Measurements from ENCODE around the gene CREBBP. TPM values are rescaled to one million over a fixed set of nuclear protein-coding genes. Genes with fewer than 3 reads are reported as not detected.

Gene CREBBP
- total and polyA plus RNA-seq, 9 of the 15 experiments (the other 6 are each of a cell fraction or from before 2014, with no cell fraction given): 0.70 to 24.8 (median 5.6) TPM

DNA sequence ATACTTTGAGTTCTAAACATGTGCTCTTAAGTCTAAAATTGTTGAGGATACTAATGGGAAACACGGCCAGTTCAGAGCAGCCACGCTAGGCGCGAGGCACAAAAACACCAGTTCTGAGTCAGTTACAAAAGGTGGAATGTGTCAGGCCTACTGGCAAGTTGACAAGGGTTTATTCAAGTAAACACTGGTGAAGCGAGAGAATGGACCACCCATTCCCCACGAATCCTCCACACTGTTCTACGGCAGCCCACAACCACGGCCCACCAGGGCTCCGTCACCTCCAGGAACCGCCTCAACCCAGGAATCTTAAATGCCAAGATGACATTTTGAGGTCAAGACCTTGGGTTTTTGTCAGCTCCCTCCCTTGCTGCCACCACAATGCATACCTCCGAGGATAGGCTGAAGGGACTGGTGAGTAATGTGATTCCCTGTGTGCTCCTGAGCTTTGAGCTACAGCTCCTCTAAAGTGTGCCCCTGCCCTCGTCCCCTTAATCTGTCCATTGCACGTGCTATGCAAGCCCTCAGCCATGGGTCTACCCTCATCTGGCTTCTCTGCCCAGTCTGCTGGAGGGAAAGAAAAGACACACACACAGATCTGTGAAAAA lies 134.7 kb downstream of the CREBBP start:
- BruUV-seq (replicated peaks): no TSS peak
- no peak for FAIRE-seq
- TF ChIP-seq MCM3 (IDR thresholded peaks at IDR 0.05): no peak
- TF ChIP-seq SRSF9 (IDR thresholded peaks at IDR 0.05; ENCODE audit: borderline replicate concordance, low read depth, low read length): no peak
- no peak for TF ChIP-seq NFRKB (IDR thresholded peaks at IDR 0.05; ENCODE audit: low read depth)
- TF ChIP-seq, protein P1, sequence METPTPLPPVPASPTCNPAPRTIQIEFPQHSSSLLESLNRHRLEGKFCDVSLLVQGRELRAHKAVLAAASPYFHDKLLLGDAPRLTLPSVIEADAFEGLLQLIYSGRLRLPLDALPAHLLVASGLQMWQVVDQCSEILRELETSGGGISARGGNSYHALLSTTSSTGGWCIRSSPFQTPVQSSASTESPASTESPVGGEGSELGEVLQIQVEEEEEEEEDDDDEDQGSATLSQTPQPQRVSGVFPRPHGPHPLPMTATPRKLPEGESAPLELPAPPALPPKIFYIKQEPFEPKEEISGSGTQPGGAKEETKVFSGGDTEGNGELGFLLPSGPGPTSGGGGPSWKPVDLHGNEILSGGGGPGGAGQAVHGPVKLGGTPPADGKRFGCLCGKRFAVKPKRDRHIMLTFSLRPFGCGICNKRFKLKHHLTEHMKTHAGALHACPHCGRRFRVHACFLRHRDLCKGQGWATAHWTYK (CRISPR knock-in tag; IDR thresholded peaks at IDR 0.05): no peak
- no peak for TF ChIP-seq NFIX (CRISPR knock-in tag; IDR thresholded peaks at IDR 0.05; ENCODE audit: low read depth)
- no peak for TF ChIP-seq KAT2B (IDR thresholded peaks at IDR 0.05; ENCODE audit: low read depth, low read length)
- TF ChIP-seq, protein P2, sequence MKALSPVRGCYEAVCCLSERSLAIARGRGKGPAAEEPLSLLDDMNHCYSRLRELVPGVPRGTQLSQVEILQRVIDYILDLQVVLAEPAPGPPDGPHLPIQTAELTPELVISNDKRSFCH (CRISPR knock-in tag; IDR thresholded peaks at IDR 0.05): no peak
- TF ChIP-seq, protein P2 (tag; IDR thresholded peaks at IDR 0.05): no peak
- TF ChIP-seq, protein P3, sequence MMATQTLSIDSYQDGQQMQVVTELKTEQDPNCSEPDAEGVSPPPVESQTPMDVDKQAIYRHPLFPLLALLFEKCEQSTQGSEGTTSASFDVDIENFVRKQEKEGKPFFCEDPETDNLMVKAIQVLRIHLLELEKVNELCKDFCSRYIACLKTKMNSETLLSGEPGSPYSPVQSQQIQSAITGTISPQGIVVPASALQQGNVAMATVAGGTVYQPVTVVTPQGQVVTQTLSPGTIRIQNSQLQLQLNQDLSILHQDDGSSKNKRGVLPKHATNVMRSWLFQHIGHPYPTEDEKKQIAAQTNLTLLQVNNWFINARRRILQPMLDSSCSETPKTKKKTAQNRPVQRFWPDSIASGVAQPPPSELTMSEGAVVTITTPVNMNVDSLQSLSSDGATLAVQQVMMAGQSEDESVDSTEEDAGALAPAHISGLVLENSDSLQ (IDR thresholded peaks at IDR 0.05): no peak
- TF ChIP-seq ZSCAN32 (CRISPR knock-in tag; IDR thresholded peaks at IDR 0.05): no peak
- TF ChIP-seq ZZZ3 (IDR thresholded peaks at IDR 0.05): no peak

More for the DNA sequence above, 134.7 kb downstream of the CREBBP start:
- no peak overlapping the region for H3K9ac ChIP-seq (ENCODE audit: insufficient read depth in 1 of 2, low read depth in 2 of 2, low read length in 2 of 2)
- 94% methylated on average over 13 of the region's 13 CpGs for WGBS (ENCODE audit: insufficient coverage, low coverage, missing lambda C conversion rate)
- ChIA-PET POLR2A (interaction anchor here (0.6 to 1.5 kb wide), 5 partner anchors 10 to 132 kb away, joined by 3 to 4 read pairs (median 3); no protein-coding TSS in a partner anchor), CTCF (ENCODE audit: low intra/inter-chr PET ratio) (no interaction called here)
- intact Hi-C loops (cut with micrococcal nuclease) (no loop called here), in situ Hi-C loops (cut with MboI) (no loop called here)
- no peak overlapping the region for H3K4me2 ChIP-seq (ENCODE audit: insufficient read depth, low read length)
- no peak overlapping the region for H2AFZ ChIP-seq (ENCODE audit: low read depth, low read length)
- no peaks in the 10 kb centered on the region for H3K79me2 ChIP-seq (ENCODE audit: control insufficient read depth, insufficient read depth, low read length)
- no peak overlapping the region for H3K4me3 ChIP-seq
- H3K4me1 ChIP-seq (replicated peaks in 1 of 2; ENCODE audit: control insufficient read depth in 2 of 2, insufficient read depth in 2 of 2, low read length in 2 of 2): no peaks in the 10 kb centered on the region
- no peak overlapping the region for H3K27ac ChIP-seq (ENCODE audit: extremely low read depth, low read depth, low read length)
- peaks cover 53% of the 10 kb centered on the region for H3K36me3 ChIP-seq (ENCODE audit: control insufficient read depth, insufficient read depth, low read length)
- H3K9me1 ChIP-seq (ENCODE audit: control insufficient read depth, insufficient read depth, low read length): no peaks in the 10 kb centered on the region
- DNase-seq (ENCODE audit: extremely low read depth in 1 of 4, low spot score in 3 of 4) (no peak), ATAC-seq (no peak)
- H4K20me1 ChIP-seq (replicated peaks; ENCODE audit: control insufficient read depth, insufficient read depth, low read length): no peaks in the 10 kb centered on the region
- no peaks in the 10 kb centered on the region for H3K27me3 ChIP-seq (ENCODE audit: control insufficient read depth in 2 of 2, insufficient read depth in 2 of 2, low read length in 2 of 2)
- H3K9me3 ChIP-seq (replicated peaks; ENCODE audit: control insufficient read depth, insufficient read depth, low read depth, low read length): no peaks in the 10 kb centered on the region

Measured in K562 (cell line).